K562 (cell line): ENCODE measurements around the gene PAQR8.

Source experiments
- DNMT1 ChIP-seq: fragments of 450-650 bp; IDR thresholded peaks from 2 replicates; pipeline ENCODE4 v1.6.1; 2016; ENCODE audit warnings: antibody characterized with exemption, mild to moderate bottlenecking
- FIP1L1 ChIP-seq: fragments of 200-400 bp; formaldehyde crosslinking; IDR thresholded peaks from 2 replicates; pipeline ENCODE4 v1.6.1; 2018; ENCODE audit warnings: mild to moderate bottlenecking, low read depth, low read length; ENCODE audit not compliant: poor library complexity, severe bottlenecking
- FOS ChIP-seq: IDR thresholded peaks from 3 replicates; pipeline ENCODE4 v1.6.1; 2011; ENCODE audit not compliant: insufficient read length; ENCODE audit errors: extremely low read depth
- JUND ChIP-seq, 2 experiments: IDR thresholded peaks; 2 replicates in 1 of 2; 3 replicates in 1 of 2; pipeline ENCODE4 v1.6.1; 2011; ENCODE audit warnings: borderline replicate concordance in 2 of 2, low read depth in 2 of 2, low read length in 2 of 2, improper control_type of control experiment in 1 of 2, missing biosample characterization in 1 of 2, missing genetic modification characterization in 1 of 2, missing genetic modification reagents in 1 of 2
- NFIC ChIP-seq: fragments of 450-650 bp; IDR thresholded peaks from 2 replicates; pipeline ENCODE4 v1.6.1; 2017; ENCODE audit warnings: mild to moderate bottlenecking, inconsistent platforms
- XRCC4 ChIP-seq: IDR thresholded peaks from one replicate; pipeline ENCODE4 v1.6.1; 2011; ENCODE audit not compliant: insufficient read depth, insufficient read length; ENCODE audit errors: extremely low read depth
- ZBTB33 ChIP-seq: sonication (generic); formaldehyde crosslinking; IDR thresholded peaks from 2 replicates; pipeline ENCODE4 v1.8.1; 2023; ENCODE audit warnings: mild to moderate bottlenecking, missing genetic modification reagents
- ZNF239 ChIP-seq: fragments of 250-450 bp; sonication (Bioruptor Pico); IDR thresholded peaks from 2 replicates; pipeline ENCODE4 v1.4.0; 2020; ENCODE audit warnings: mild to moderate bottlenecking
- ZZZ3 ChIP-seq: fragments of 450-650 bp; IDR thresholded peaks from 2 replicates; pipeline ENCODE4 v1.6.1; 2016; ENCODE audit warnings: antibody characterized with exemption, mild to moderate bottlenecking, moderate library complexity
- TF ChIP-seq, protein P1 (sequence below), 3 experiments: IDR thresholded peaks in 2 of 3; conservative IDR thresholded peaks in 1 of 3; 2 replicates each; pipeline ENCODE4 v1.5.1; 2011 to 2012; ENCODE audit warnings: low read length in 3 of 3, mild to moderate bottlenecking in 3 of 3, control low read depth in 2 of 3, improper control_type of control experiment in 1 of 3, inconsistent platforms in 1 of 3, low read depth in 1 of 3, mixed read lengths in 1 of 3, moderate library complexity in 1 of 3; ENCODE audit not compliant: insufficient read depth in 2 of 3

- TF ChIP-seq JUND (IDR thresholded peaks at IDR 0.05; ENCODE audit: borderline replicate concordance, low read depth, low read length), result no peak
- TF ChIP-seq JUND (tag; IDR thresholded peaks at IDR 0.05; ENCODE audit: borderline replicate concordance, low read depth, low read length), result no peak
- TF ChIP-seq NFIC, result no peak
- TF ChIP-seq XRCC4, result no peak
- TF ChIP-seq ZNF239 (CRISPR knock-in tag), result no peak
- TF ChIP-seq FIP1L1, result no peak
- TF ChIP-seq ZBTB33 (CRISPR knock-in tag), result no peak
- TF ChIP-seq, protein P1, sequence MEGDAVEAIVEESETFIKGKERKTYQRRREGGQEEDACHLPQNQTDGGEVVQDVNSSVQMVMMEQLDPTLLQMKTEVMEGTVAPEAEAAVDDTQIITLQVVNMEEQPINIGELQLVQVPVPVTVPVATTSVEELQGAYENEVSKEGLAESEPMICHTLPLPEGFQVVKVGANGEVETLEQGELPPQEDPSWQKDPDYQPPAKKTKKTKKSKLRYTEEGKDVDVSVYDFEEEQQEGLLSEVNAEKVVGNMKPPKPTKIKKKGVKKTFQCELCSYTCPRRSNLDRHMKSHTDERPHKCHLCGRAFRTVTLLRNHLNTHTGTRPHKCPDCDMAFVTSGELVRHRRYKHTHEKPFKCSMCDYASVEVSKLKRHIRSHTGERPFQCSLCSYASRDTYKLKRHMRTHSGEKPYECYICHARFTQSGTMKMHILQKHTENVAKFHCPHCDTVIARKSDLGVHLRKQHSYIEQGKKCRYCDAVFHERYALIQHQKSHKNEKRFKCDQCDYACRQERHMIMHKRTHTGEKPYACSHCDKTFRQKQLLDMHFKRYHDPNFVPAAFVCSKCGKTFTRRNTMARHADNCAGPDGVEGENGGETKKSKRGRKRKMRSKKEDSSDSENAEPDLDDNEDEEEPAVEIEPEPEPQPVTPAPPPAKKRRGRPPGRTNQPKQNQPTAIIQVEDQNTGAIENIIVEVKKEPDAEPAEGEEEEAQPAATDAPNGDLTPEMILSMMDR (IDR thresholded peaks at IDR 0.05 in 2 of 3, conservative IDR thresholded peaks at IDR 0.05 in 1 of 3; ENCODE audit: insufficient read depth in 2 of 3, low read depth in 1 of 3, low read length in 3 of 3), result no peak
- no peak for TF ChIP-seq ZZZ3
- TF ChIP-seq FOS, result no peak
- no peak for TF ChIP-seq DNMT1
Observed at GRCh38 chr6:52424513-52424912, 62.6 kb downstream of the PAQR8 start.
